HL-60/S4 treated with retinoic acid at 250 ng/mL for 4 days and 3 days (cell line): ENCODE measurements around the gene PI4K2B.
"Not testable (repeated sequence)": the region's sequence is repeated elsewhere in the genome, so short reads cannot be mapped to it uniquely, and the experiment has no call there.

ENCODE experiments used
- in situ Hi-C: fragments of 300-500 bp; cut with MboI; formaldehyde crosslinking; loops from 2 replicates; pipeline ENCODE4 v1.7.0; 2022; ENCODE audit warnings: low sequenced_read_pairs

Gene PI4K2B

GRCh38 chr4:25240754-25241210, 6.9 kb downstream of the PI4K2B start:
- in situ Hi-C loops: not testable (repeated sequence)

GRCh38 chr4:25242195-25242594, 8.4 kb downstream of the PI4K2B start:
- in situ Hi-C loops: not testable (repeated sequence)

- in situ Hi-C loops: no loop called here
Measured at GRCh38 chr4:25245181-25245580, 11.3 kb downstream of the PI4K2B start.

- in situ Hi-C loops: no loop called here
Measured at GRCh38 chr4:25246680-25247611, 13.1 kb downstream of the PI4K2B start.

GRCh38 chr4:25248875-25249274, 15.0 kb downstream of the PI4K2B start:
- in situ Hi-C loops: not testable (repeated sequence)

GRCh38 chr4:25249494-25249893, 15.7 kb downstream of the PI4K2B start:
- in situ Hi-C loops: not testable (repeated sequence)

- in situ Hi-C loops: no loop called here
Measured at GRCh38 chr4:25252230-25253070, 18.6 kb downstream of the PI4K2B start.

GRCh38 chr4:25253071-25253445, 19.2 kb downstream of the PI4K2B start:
- in situ Hi-C loops: no loop called here

- in situ Hi-C loops: not testable (repeated sequence)
Measured at GRCh38 chr4:25253786-25254185, 20.0 kb downstream of the PI4K2B start.

- in situ Hi-C loops: no loop called here
Measured at GRCh38 chr4:25258980-25259578, 25.2 kb downstream of the PI4K2B start.

GRCh38 chr4:25271866-25272265, 38.0 kb downstream of the PI4K2B start:
- in situ Hi-C loops: no loop called here

- in situ Hi-C loops: no loop called here
Measured at GRCh38 chr4:25280210-25280609, 46.4 kb downstream of the PI4K2B start.

GRCh38 chr4:25283948-25284347, 50.1 kb downstream of the PI4K2B start:
- in situ Hi-C loops: no loop called here

- in situ Hi-C loops: no loop called here
Measured at GRCh38 chr4:25284466-25284865, 50.6 kb downstream of the PI4K2B start.

- in situ Hi-C loops: no loop called here
Measured at GRCh38 chr4:25290490-25291067, 56.7 kb downstream of the PI4K2B start.

GRCh38 chr4:25291158-25291733, 57.4 kb downstream of the PI4K2B start:
- in situ Hi-C loops: no loop called here

GRCh38 chr4:25297528-25298242, 63.9 kb downstream of the PI4K2B start:
- in situ Hi-C loops: no loop called here

- in situ Hi-C loops: no loop called here
Measured at GRCh38 chr4:25299476-25300203, 65.8 kb downstream of the PI4K2B start.

- in situ Hi-C loops: no loop called here
Measured at GRCh38 chr4:25301471-25301870, 67.6 kb downstream of the PI4K2B start.
